Osteoblast (primary cell): ENCODE results near the gene GPR158. TPM values are rescaled to one million over a fixed set of nuclear protein-coding genes. Genes with fewer than 3 reads are reported as not detected.

Source experiments
- DNase-seq: peaks from one replicate; pipeline ENCODE4 v3.0.0; 2011; ENCODE audit warnings: low spot score, mixed read lengths; ENCODE audit not compliant: insufficient read length; ENCODE audit errors: missing footprints
- H2AFZ ChIP-seq: 2 replicates; pipeline ENCODE4 v1.6.0; 2011; ENCODE audit warnings: mild to moderate bottlenecking, low read length
- H3K27ac ChIP-seq: 2 replicates; pipeline ENCODE4 v1.5.1; 2011; ENCODE audit warnings: mild to moderate bottlenecking, low read depth, low read length, moderate library complexity
- H3K27me3 ChIP-seq: 2 replicates; pipeline ENCODE4 v1.6.0; 2012; ENCODE audit warnings: mild to moderate bottlenecking, control low read depth, inconsistent platforms, low read length, moderate library complexity; ENCODE audit not compliant: insufficient read depth
- H3K36me3 ChIP-seq: 2 replicates; pipeline ENCODE4 v1.5.1; 2011; ENCODE audit warnings: mild to moderate bottlenecking, low read length, control low read depth, moderate library complexity; ENCODE audit not compliant: insufficient read depth
- H3K4me1 ChIP-seq: 2 replicates; pipeline ENCODE4 v1.5.1; 2011; ENCODE audit warnings: mild to moderate bottlenecking, low read length, control low read depth, moderate library complexity; ENCODE audit not compliant: insufficient read depth
- H3K4me2 ChIP-seq: 2 replicates; pipeline ENCODE4 v1.6.0; 2011; ENCODE audit warnings: mild to moderate bottlenecking, low read length; ENCODE audit not compliant: insufficient read depth
- H3K4me3 ChIP-seq: fragments of 200-600 bp; sonication (generic); 3 replicates; pipeline ENCODE4 v1.5.1; 2012; ENCODE audit warnings: mild to moderate bottlenecking, low read length, inconsistent platforms; ENCODE audit not compliant: insufficient read depth
- H3K79me2 ChIP-seq: 2 replicates; pipeline ENCODE4 v1.6.0; 2012; ENCODE audit warnings: mild to moderate bottlenecking, low read length, control low read depth, inconsistent platforms; ENCODE audit not compliant: insufficient read depth
- H3K9me3 ChIP-seq: 2 replicates; pipeline ENCODE4 v1.5.1; 2011; ENCODE audit warnings: low read depth, low read length, control low read depth
- H4K20me1 ChIP-seq: 2 replicates; pipeline ENCODE4 v1.6.0; 2012; ENCODE audit warnings: mild to moderate bottlenecking, low read length, control low read depth; ENCODE audit not compliant: insufficient read depth
- total RNA-seq: library from RNA; depleted of rRNA; stranded (reverse); fragments of >200 nt; gene quantifications from 2 replicates; pipeline ENCODE4 v1.2.3, GENCODE V29; 2012
- TF ChIP-seq, protein P1 (sequence below): IDR thresholded peaks from 2 replicates; pipeline ENCODE4 v1.5.1; 2011; ENCODE audit warnings: mild to moderate bottlenecking, low read depth, low read length, moderate library complexity; ENCODE audit errors: extremely low read depth

GPR158 gene
- total RNA-seq, 1 donor: under 0.01 TPM

DNA sequence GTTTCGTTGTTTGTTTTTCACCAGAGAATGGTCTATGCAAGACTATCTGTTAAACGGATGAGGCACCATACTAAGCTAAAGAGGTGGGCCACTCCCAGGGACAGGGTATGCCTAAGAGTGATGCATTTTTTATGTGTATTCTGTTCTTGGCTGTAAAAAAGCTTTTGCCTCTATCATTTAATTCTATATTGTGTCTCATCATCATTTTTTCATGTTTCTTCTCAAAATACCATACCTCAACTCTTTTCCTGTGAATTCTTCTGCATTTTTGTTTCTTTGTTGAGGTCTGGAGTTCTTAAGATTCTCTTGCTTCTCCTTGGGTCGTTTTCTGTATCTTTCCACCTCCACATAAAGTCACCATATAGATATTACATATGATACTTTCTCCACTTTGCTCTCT, 357.4 kb downstream of the GPR158 start:
- Histone ChIP-seq H3K27me3 (no peaks in the 10 kb centered on the region), H3K4me1 (no peaks in the 10 kb centered on the region), H3K9me3 (no peaks in the 10 kb centered on the region), H2AFZ (no peak overlapping the region), H3K4me2 (no peak overlapping the region), H3K36me3 (no peaks in the 10 kb centered on the region), H4K20me1 (no peaks in the 10 kb centered on the region), H3K4me3 (no peak overlapping the region), H3K27ac (no peak overlapping the region), H3K79me2 (no peaks in the 10 kb centered on the region)
- TF ChIP-seq, protein P1, sequence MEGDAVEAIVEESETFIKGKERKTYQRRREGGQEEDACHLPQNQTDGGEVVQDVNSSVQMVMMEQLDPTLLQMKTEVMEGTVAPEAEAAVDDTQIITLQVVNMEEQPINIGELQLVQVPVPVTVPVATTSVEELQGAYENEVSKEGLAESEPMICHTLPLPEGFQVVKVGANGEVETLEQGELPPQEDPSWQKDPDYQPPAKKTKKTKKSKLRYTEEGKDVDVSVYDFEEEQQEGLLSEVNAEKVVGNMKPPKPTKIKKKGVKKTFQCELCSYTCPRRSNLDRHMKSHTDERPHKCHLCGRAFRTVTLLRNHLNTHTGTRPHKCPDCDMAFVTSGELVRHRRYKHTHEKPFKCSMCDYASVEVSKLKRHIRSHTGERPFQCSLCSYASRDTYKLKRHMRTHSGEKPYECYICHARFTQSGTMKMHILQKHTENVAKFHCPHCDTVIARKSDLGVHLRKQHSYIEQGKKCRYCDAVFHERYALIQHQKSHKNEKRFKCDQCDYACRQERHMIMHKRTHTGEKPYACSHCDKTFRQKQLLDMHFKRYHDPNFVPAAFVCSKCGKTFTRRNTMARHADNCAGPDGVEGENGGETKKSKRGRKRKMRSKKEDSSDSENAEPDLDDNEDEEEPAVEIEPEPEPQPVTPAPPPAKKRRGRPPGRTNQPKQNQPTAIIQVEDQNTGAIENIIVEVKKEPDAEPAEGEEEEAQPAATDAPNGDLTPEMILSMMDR: no peak
- DNase-seq: no peak

- Histone ChIP-seq H2AFZ (no peak overlapping the region), H3K4me1 (no peaks in the 10 kb centered on the region), H3K27ac (no peak overlapping the region), H3K9me3 (no peaks in the 10 kb centered on the region), H3K27me3 (no peaks in the 10 kb centered on the region), H3K79me2 (no peaks in the 10 kb centered on the region), H3K4me2 (no peak overlapping the region), H4K20me1 (no peaks in the 10 kb centered on the region), H3K4me3 (no peak overlapping the region), H3K36me3 (no peaks in the 10 kb centered on the region)
- TF ChIP-seq, protein P1: no peak
- no peak for DNase-seq
Measured at GRCh38 chr10:25536027-25536426, 361.2 kb downstream of the GPR158 start.

GRCh38 chr10:25547382-25547781, 372.6 kb downstream of the GPR158 start:
- no peak overlapping the region for H2AFZ ChIP-seq
- H3K4me1 ChIP-seq: no peaks in the 10 kb centered on the region
- TF ChIP-seq, protein P1: no peak
- no peaks in the 10 kb centered on the region for H4K20me1 ChIP-seq
- H3K27me3 ChIP-seq: no peaks in the 10 kb centered on the region
- H3K36me3 ChIP-seq: no peaks in the 10 kb centered on the region
- H3K4me2 ChIP-seq: no peak overlapping the region
- DNase-seq: no peak
- no peaks in the 10 kb centered on the region for H3K9me3 ChIP-seq
- H3K79me2 ChIP-seq: no peaks in the 10 kb centered on the region
- H3K27ac ChIP-seq: no peak overlapping the region
- H3K4me3 ChIP-seq: no peak overlapping the region

DNA sequence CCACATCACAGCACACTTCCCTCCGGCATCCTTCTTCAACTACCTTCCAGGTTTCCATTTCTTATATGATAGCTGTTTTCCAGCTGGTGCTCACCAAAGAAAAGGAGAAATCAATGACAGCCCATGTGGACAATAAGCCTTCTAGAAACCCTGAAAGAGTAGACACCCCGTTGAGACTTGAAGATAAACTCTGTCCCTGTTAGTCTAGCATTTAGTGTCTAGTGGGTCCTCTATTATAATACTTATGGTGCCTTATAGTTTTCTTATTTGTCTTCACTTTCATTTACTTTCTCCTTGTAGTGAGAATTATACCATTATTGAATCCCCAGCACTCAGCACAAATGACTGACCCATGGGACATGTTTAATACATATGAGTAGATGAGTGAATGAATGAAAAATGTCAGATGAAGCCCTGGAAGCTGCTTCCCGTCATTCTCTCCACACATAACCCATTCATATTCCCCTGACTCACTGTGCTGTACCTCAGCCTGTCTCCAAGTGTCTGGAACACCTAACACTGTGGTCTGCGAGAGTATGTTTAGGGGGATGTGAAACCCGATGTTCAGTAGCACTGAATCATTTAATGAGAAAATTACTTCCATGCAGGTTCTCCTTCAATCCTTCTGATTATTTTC, 377.6 kb downstream of the GPR158 start:
- H3K9me3 ChIP-seq: no peaks in the 10 kb centered on the region
- H3K4me2 ChIP-seq: no peak overlapping the region
- no peak for DNase-seq

More for the DNA sequence above, 377.6 kb downstream of the GPR158 start:
- H2AFZ ChIP-seq: no peak overlapping the region
- H3K36me3 ChIP-seq: no peaks in the 10 kb centered on the region
- TF ChIP-seq, protein P1: no peak
- H3K4me1 ChIP-seq: no peaks in the 10 kb centered on the region
- no peaks in the 10 kb centered on the region for H3K27me3 ChIP-seq
- H3K79me2 ChIP-seq: no peaks in the 10 kb centered on the region
- H3K27ac ChIP-seq: no peak overlapping the region
- H3K4me3 ChIP-seq: no peak overlapping the region
- no peaks in the 10 kb centered on the region for H4K20me1 ChIP-seq
